Lung microvascular endothelial cell (primary cell): Measurements from ENCODE around the gene KCTD17. TPM values are rescaled to one million over a fixed set of nuclear protein-coding genes. Genes with fewer than 3 reads are reported as not detected.
"Not testable (repeated sequence)": the region's sequence is repeated elsewhere in the genome, so short reads cannot be mapped to it uniquely, and the experiment has no call there.

Experiments
- DNase-seq, 2 donors: peaks; one replicate each; pipeline versions ENCODE4 v3.0.0 to v3.0.0-alpha.2; 2010; ENCODE audit warnings: low read depth in 2 of 2
- total RNA-seq: library from RNA; depleted of rRNA; stranded (reverse); fragments of >200 nt; gene quantifications from 2 replicates; pipeline ENCODE4 v1.2.1, GENCODE V29; 2014

KCTD17 gene
- total RNA-seq, 1 donor from 2014 or later, result 81.7 TPM

DNA sequence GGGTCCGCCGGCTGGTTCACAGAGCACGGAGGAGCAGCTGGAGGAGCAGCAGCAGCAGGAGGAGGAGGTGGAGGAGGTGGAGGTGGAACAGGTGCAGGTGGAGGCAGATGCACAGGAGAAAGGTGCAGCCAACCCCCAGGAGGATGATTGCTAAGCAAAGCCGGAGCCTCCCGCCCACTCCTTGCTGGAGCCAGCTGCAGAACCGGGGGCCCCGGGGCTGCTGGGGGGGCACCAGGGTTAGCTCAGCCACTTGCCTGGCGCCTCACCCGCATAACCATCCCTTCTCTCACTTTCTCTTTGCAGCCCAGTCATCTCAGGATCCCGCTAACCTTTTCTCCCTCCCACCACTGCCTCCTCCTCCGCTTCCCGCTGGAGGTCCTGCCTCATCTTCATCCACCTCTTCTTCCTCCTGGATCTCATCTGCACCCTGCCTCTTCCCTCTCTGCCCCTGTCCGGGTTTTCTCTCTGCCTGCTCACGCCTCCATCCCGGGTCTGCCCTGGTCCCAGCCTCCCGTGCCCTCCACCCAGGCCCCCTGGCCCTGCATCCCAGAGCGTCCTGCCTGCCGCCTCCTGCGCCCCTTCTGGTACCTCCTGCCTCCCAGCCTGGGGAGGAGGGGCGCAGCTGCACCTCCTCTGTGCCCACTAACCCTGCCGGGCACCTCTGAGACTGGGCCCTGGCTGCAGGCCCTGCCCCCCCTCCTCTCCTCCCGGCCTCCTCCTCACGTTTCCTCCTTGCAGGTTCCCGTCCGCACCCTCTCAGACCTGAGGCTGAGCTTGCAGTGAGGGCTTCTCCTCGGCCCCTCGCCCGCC lies 9.5 kb downstream of the KCTD17 start:
- DNase-seq, result no peak

DNA sequence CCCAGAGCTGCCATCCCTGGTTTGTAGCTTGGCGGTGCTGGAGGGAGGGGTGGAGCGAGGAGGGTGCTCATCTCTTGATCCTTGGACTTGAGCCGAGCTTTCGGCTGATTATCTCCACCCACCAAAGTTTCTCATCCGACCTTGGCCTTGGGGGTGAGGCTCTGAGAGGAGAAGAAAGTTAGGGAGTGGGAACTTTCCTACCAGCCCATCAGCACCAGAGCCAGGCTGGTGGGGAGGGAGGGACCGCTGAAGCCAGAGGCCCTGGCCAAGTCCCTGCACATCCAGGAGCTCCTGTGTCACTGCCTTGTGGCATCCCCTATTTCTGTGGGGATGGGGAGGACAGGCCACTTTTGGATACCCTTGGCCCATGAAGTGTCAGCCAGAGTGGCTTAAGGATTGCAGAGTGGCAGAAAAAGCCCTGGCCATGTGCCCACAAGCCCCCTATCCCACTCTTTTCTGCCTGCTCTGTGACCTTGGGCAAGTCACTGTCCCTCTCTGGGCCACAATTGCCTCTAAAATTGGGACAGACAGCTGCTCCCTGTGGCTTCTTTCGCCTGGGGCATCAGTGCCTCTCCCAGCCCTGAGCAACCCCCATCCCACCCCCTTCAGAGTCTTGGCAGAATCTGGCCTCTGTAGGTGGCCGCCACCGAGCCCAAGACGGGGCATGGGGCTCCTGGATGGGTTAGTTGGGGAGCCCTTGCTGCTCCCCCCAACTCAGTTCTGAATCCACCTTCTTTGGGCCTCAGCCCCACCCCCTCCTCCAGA lies 10.3 kb downstream of the KCTD17 start:
- DNase-seq, result no peak

GRCh38 chr22:37062376-37062675 lies 10.8 kb downstream of the KCTD17 start:
- no peak for DNase-seq

DNA sequence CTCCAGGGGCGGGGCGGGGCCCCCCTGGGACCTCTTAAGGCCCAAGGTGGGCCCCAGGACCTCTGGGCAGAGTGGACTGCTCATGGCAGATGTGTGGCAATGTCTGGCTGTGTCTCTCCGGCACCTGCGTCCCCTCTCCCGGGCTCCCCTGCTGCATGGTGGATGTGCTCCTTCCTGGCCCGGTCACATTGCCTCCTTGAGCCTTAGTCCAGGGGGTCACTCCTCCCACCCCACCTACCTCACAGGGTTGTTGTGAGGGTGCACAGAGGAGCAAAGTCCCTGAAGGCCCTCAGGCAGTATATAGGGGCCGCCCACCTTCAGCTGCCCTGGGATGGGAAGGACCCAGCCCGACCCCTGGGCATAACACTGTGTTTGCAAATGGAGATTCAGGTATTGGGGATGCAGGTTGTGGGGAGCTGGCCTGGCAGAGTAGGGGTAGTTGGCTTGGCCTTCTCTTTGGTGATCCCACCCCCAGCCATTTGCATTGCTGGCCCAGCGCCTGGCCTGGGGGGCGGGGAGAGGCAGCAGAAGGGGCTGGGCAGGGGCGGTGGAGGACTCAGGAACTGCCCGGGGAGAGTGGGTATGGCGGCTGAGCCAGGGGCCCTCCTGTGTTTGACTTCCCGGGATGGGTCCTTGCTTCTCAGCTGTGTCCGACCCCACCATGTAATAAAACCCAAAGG lies 11.3 kb downstream of the KCTD17 start:
- no peak for DNase-seq

- peak in 1 of 2 donors; percentile 13 for DNase-seq
Observed at GRCh38 chr22:37063431-37064420, 12.2 kb downstream of the KCTD17 start.

DNA sequence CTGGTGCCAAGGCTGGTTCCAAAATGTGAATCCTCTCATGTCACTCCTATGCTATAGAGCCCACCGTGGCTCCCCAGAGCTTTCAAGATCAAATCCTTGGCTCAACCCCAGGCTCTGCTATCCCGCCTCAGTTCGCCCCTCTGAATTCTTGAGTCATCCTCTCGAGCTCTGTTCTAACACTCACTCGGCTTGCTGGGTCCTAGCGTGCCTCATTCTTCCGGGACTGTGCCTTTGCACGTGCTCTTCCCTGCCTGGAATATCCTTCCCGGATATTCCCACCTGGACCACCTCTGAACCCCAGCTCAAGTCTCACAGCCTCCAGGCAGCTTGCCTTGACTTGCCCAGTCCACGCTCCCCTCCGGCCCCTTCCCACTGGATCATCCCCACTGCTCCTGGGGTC lies 13.0 kb downstream of the KCTD17 start:
- no peak for DNase-seq

- no peak for DNase-seq
Observed at GRCh38 chr22:37065180-37065579, 13.6 kb downstream of the KCTD17 start.

DNA sequence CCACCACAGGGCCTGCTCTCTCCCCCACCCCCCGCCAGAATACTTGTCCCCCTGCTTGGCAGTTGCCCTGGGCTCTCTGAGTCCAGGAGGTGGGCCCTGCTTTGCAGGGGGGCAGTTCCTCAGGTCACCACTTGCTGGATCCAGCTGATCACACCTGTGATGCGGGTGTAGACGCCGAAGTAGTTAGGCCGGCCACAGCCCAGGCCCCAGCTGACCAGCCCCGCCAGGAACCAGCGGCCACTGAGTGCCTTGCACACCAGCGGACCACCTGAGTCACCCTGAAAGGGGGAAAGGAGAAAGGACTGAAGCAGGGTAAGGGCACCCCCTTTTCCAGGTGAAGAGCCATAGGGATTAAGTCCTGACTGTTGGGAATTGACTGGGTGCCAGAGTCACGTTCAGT lies 14.4 kb downstream of the KCTD17 start:
- no peak for DNase-seq

DNA sequence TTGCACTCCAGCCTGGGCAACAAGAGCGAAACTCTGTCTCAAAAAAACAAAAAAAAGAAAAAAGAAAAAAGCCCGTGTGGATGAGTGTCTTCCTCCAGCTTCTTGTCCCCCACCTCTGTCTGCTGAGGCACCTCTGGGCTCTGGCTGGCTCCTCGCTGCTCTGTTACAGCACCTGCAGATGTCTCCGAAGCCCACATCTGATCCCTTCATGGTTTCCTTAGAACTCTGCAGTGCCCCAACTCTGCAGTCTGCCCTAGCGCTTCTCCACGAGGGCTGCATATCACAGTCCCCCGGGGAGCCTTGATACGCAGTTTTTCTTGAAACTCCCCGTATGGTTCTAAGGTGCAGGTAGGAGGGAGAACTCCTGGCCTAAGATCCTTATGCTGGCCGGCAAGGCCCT lies 15.9 kb downstream of the KCTD17 start:
- no peak for DNase-seq

DNA sequence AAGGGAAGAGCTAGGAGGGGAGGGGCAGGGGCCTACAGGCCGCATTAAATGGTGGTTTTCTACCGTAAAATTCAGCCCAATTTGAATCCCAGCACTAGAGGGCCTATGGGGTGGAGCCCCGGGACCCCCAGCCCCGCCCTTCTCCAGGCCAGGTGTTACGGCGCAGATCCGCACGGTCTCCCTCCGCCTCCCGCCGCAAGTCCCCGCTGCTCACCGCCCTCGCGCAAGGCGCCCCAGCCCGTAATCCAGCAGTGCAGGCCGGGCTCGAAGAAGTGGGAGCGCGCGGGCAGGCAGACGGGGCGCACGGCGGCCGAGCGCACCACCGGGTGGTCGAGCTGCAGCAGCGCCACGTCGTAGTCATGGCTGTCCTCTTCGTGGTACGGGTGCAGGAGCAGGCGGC lies 17.3 kb downstream of the KCTD17 start:
- DNase-seq, result peak in 1 of 2 donors; percentile 18

DNA sequence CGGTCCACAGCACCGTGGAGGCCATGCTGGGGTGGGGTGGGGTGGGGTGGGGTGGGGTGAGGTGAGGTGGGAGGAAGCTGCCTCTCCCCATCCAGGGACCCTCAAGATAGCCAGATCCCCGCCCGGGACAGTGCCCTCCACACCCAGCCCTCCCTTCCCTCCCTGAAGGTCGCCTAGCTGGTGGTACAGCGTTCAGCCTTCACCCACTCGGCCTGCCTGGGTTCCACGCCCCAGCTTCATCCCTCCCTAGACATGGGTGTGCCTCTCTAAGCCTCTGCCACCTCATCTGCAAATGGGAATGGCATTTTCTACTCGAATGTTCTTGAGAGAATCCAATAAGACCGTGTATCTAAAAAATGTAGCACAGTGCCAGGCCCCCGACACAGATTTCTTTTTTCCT lies 17.8 kb downstream of the KCTD17 start:
- no peak for DNase-seq

GRCh38 chr22:37069719-37070118 lies 18.2 kb downstream of the KCTD17 start:
- DNase-seq, result no peak

GRCh38 chr22:37070334-37070733 lies 18.8 kb downstream of the KCTD17 start:
- DNase-seq, result no peak

DNA sequence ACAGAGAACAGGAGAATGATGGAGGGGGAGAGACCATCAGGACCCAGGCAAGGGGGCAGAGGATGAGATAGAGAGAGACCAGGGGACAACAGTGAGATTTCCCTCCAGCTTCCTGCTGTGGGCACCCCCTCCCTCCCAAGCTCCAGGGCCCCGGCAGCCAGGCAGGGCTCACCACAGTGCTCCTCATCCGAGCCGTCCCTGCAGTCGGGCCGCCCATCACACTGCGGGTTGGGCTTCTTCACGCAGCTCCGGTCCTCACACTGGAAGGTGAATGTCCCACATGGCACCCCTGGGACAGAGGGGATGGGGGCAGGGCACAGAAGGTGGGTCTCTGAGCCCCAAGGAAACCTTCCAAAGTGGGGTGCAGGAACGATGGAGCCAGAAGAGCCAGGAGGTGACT lies 19.2 kb downstream of the KCTD17 start:
- no peak for DNase-seq

- not testable (repeated sequence) for DNase-seq
Observed at GRCh38 chr22:37071850-37072592, 20.5 kb downstream of the KCTD17 start.

- DNase-seq, result no peak
Observed at GRCh38 chr22:37072673-37073072, 21.1 kb downstream of the KCTD17 start.

GRCh38 chr22:37074537-37074936 lies 23.0 kb downstream of the KCTD17 start:
- DNase-seq, result no peak

- DNase-seq, result no peak
Observed at GRCh38 chr22:37075046-37075445, 23.5 kb downstream of the KCTD17 start.

DNA sequence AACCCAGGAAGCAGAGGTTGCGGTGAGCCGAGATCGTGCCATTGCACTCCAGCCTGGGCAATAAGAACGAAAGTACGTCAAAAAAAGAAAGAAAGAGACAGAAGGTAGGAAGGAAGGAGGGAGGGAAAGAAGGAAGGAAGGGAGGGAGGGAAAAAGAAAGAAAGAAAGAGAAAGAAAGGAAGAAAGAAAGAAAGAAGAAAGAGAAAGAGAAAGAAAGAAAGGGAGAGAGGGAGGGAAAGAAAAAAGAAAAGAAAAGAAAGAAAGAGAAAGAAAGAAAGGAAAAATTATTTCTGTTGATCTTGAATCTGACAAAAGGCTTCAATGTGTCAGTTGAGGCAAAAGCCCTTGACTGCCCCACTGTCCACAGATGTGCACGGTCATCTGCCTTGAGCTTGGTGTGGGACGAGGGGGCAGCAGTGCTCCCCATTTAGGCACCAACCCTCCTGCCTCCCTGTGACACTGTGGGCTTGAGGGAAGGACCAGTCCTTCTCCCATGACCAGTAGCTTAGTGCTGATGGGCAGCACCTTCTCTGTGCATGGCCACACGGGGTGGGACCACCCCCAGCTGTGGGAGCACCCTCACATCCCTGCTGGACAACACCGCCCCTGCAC lies 24.4 kb downstream of the KCTD17 start:
- DNase-seq, result no peak

DNA sequence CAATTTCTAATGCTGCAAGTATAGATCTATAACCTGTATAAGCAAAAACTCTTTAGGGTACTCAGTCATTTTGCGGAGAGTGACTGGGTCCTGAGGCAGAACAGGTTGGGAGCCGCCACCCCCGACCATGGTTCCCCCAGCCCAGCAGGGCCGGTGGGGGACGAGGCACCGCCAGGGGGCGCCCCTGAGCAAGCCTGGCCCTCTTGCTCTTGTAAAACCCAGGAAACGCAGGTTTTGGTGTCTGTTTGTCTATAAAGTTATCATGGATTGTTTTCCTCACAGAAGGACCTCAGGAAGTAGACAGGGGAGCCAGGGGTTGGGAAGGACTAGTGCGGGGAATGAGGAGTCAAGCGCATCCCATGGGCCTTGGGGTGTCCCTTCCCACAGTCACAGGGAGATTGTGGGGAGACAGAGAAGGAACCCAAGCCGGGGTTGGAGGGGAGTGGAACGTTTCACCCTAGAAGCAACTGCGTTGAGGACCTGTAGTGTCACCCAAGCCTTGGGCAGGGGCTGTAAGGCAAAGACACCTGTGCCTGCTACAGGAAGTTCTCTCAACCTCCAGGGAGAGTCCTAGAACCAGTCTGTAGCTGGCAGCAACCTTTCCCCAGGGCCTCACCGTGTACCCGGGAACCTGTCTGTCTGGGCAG lies 26.4 kb downstream of the KCTD17 start:
- peak; percentile 54 to 71 for DNase-seq
